GM18858 (cell line): ENCODE data around the gene RAMP1.
"Not testable (repeated sequence)": the region's sequence is repeated elsewhere in the genome, so short reads cannot be mapped to it uniquely, and the experiment has no call there.

Experiments
- ATAC-seq: cut with Tn5 transposase; IDR thresholded peaks from one replicate; pipeline ENCODE4 v1.9.1; 2021; ENCODE audit not compliant: unreplicated experiment

RAMP1 gene

GRCh38 chr2:237859533-237860272, at the start of gene RAMP1:
RAMP1 (plus strand) TSS chr2:237859623; CDS start chr2:237859676, 53 bp downstream.
- ATAC-seq = no peak

DNA sequence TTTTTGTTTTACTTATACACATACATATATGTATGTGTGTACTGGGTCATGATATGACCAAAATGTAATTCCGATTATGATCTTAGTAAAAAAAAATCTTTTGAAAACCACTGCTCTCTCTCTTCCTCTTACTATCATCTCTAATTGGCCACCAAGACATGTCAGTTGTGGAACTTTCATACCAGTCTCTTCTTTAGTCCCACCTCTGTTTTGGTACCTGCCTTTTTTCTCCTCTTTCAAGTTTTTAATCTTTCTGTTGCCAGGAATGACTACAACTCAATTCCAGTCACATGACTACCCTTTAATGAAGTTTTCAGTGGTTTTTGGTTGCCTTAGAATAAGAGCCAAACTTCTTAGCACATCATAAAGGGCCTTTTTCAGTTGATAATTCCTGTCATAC, 43.8 kb upstream of the RAMP1 start:
- ATAC-seq = no peak

DNA sequence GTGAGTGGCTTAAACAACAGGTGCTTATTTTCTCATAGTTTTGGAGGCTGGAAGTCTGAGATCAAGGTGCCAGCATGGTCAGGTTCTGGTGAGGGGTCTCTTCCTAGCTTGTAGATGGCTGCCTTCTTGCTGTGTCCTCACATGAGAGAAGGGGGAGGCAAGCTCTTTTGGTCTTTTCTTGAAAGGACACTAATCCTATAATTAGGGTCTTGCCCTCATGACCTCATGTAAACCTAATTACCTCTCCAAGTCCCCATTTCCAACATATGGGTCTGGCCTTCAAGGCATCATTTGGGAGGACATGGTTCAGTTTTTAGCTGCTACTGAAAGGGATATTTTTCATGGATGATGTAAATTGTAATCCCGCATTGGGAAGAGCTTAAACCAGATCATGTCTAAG, 42.9 kb upstream of the RAMP1 start:
- ATAC-seq = no peak

DNA sequence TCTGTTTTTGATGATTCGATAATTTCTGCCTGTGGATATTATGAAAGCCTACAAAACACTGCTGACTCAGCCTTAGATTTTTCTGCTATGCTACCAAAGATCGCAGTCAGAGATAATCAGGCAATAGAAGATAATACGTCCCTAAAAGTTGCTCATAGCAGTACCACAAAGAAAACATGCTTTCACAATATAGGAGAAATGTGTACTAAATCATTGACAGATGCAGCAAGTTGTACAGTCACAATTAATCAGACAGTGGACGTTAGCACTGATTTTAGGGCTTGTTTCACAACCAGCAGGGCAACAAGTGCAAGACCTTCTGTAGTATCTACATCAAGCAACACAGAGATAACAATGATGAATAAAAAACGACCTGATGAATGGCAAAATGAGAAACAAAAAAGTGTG, 41.4 kb upstream of the RAMP1 start:
- ATAC-seq = no peak

GRCh38 chr2:237819231-237819630, 40.2 kb upstream of the RAMP1 start:
- no peak for ATAC-seq

GRCh38 chr2:237820421-237820820, 39.0 kb upstream of the RAMP1 start:
- no peak for ATAC-seq

DNA sequence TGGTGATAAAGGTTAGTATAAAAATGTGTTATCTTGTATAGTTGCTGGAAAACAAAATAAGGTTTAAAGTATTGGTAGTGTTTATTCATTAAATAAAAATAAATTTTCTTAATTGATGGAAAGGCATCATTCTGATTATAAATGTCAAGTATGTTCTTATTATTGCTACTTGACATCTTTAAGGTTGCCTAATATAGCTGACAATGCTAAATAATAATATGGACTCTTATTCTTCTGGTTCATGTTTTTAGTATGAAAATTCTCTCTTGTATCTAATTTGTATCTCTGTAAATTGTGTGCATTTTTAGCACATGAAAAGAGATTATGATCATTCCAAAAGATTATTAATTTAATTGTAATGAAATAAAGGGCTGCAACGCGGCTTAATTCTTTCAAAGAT, 35.9 kb upstream of the RAMP1 start:
- ATAC-seq = no peak

GRCh38 chr2:237824085-237824484, 35.3 kb upstream of the RAMP1 start:
- no peak for ATAC-seq

- no peak for ATAC-seq
These were observed 31.9 kb upstream of the RAMP1 start for GRCh38 chr2:237827421-237827987.

DNA sequence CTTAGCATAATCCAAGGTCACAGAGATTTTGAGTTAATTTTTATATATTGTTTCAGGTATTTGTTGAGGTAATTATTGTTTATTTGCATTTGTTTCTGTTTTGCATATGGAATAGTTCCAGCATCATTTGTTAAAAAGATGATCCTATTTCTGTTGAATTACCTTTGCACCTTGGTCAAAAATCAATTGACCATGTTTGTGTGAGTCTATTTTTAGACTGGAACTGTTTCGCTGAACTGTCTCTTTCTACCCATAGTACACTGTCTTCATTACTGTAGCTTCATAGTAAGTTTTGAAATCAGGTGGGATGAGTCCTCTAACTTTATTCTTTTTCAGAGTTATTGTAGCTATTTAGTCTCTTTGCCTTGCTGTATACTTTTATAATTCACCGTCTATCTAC, 28.9 kb upstream of the RAMP1 start:
- ATAC-seq = no peak

- no peak for ATAC-seq
These were observed 25.9 kb upstream of the RAMP1 start for GRCh38 chr2:237833546-237833945.

DNA sequence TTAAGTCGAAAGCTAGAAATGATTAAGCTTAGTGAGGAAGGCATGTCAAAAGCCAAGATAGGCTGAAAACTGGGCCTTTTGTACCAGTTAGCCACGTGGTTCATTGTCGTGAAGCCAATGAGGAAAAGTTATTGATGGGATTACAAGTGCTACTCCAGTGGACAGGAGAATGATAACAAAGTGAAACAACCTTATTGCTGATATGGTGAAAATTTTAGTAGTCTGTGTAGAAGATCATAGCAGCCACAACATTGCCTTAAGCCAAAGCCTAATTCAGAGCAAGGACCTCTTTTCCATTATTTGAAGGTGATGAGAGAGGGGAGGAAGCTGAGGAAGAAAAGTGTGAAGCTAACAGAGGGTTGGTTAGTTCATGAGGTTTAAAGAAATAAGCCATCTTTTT, 24.1 kb upstream of the RAMP1 start:
- ATAC-seq = no peak

- no peak for ATAC-seq
These were observed 18.4 kb upstream of the RAMP1 start for GRCh38 chr2:237841051-237841450.

GRCh38 chr2:237848940-237849339, 10.5 kb upstream of the RAMP1 start:
- not testable (repeated sequence) for ATAC-seq

DNA sequence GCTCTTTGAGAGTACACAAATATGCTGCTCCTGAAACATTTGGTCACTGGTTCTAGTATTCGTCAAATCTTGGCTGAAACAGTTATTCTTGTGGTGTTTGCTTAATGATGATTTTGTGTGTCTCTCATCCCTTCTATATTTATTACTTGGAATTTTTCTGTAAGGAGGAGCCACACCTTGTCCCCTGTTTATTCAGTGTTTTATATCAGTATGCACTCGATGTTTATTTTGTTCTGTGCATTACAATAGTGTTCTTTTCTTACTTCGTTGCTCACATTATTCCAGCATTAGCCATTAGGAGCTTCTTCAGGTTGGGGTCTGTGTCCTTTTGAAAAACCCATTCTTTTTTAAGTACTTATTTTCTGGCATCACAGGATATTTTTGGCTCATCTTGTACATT, 5.1 kb upstream of the RAMP1 start:
- ATAC-seq = no peak

DNA sequence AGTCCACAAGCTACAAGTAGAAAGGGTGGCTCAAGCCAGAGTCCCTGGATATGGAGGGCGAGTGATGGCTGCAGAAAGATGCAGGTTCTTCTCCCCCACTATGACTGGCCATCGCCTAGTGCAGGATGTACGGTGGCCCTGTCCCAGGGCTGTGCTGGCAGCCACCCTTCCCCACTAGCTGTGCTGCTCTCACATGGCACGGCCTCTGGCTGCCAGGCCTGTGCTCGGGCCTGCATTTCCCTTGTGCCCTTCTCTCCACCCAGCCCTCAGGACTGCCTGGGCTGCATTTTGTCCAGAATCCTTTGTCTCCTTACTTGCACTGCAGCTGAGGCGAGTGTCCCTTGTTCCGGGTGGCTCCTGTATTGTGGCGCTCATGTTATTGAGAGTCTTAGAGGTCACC, 1.6 kb upstream of the RAMP1 start:
- no peak for ATAC-seq

DNA sequence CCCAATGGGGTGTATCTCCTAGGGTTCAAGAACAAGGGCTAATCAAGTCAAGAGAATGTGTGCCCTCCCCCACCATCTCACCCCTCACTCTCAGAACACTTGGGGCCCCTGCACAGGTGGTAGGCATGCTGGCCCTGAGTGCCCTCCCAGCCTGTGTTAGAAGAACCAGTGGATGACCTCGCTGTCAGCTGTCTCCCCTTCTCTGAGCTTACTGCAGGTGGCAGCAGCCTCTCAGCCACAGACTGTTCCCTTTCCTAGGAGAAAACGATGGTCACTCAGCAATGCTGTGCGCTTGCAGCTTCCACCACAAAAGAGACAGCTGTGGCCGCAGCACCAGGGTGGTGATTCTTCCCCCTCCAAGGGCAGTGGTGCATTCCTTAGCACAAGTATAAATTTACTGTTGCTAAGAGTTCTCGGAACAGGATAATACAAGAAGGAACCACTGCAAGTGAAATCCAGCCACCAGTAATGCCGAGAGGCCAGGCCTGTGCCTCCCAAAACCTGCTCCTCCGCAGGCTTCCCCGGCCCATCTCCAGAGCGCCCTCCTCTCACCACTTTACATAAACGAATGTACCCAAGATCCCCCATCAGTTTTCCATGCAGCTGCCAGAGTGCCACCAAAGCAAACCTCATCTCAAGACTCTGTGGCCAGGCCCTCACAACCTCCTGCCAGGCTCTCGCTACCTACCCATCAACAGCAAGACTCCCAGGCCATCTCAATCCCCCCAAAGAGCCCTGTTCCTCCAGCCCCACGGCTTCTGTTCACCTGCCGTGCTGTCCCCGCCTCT, 935 bp upstream of the RAMP1 start:
- no peak for ATAC-seq

- ATAC-seq = no peak
These were observed 365 bp upstream of the RAMP1 start for GRCh38 chr2:237859082-237859433.

- no peak for ATAC-seq
These were observed 981 bp downstream of the RAMP1 start for GRCh38 chr2:237860273-237860935.

GRCh38 chr2:237861875-237862527, 2.6 kb downstream of the RAMP1 start:
- ATAC-seq = no peak

DNA sequence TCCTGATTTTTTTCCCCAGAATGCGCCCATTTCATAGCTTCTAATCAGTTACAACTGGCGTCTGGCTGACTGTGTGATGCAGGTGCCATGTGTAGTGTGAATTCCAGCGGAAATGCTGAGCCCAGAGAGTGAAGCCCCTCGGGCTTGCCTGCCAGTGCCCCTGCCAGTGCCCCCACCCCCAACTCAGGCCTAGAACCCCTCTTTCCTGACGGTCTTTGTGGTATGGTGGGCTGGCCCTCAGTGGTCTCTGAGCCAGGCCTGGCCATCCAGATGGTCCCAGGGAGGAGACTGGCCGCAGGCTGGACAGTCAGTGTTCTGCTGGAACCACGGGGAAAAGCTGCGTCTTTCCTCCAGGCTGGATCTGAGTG, 3.1 kb downstream of the RAMP1 start:
- ATAC-seq = no peak
